ENCODE measurements around the gene ARHGEF17.

ARHGEF17 gene

DNA sequence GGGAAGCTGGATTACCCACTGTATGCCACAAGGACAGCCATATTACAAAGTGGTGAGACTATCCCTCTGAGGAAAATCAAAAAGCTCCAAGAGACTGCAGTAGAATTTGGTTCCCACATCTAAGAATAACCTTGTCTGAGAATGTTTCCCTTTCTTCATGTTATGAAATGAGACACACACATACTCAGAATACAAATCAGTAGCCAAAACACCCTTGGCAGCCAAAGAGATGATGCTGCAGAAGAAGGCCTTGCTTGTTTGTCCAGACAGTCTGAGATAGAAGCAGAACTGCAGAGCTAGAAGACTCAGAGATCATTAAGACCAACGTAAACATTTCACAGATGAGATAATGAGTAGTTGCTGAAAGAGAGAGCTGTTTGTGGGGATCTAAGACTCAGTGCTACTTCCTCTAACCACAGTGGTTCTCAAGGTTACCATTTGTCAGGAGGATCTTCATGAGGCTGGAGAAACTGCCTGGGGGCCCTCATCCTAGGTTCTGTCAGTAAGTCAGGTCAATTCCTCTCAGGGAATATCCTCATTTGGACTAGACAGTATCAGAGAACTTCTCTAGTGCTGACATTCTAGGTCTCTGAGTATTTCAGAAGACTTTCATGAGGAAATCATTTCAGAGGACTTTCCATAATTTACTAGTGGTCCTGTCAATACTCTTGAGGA is 107.0 kb downstream of the ARHGEF17 start:
- DNase-seq, result no peak

DNA sequence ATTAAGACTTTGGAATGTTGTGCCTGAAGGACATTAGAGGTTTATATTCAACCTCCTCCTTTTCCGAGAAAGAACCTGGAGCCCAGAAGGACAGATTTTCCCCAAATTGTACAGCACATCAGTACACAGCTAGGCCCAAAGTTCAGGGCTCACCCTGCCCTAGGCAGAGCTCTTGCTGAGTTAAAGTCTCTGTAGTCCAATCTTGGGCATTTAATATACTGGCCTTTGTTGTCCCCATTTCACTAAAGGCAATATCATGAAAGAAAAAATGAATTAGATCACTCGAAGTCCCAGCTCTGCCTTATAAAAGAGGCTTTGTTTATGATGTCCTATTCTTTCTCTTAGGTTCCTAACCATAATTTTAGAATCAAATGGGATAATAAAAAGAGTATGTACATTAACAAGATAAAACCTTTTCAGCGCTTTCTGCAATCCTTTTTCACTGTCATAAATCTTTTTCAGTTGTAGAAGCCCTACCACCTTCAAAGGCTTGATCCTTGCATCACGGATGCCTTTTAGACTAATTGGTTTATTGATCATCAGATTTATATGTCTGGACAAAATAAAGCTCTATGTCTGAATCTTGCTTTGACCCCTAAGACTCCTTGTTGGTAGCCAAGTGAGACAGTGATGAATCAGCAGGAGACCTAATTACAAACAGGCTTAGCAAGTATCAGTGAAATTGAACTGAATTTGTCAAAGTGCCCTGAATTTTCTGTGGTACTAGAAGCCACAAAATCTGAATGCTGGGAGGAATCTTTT is 108.0 kb downstream of the ARHGEF17 start:
- no peak for DNase-seq

DNA sequence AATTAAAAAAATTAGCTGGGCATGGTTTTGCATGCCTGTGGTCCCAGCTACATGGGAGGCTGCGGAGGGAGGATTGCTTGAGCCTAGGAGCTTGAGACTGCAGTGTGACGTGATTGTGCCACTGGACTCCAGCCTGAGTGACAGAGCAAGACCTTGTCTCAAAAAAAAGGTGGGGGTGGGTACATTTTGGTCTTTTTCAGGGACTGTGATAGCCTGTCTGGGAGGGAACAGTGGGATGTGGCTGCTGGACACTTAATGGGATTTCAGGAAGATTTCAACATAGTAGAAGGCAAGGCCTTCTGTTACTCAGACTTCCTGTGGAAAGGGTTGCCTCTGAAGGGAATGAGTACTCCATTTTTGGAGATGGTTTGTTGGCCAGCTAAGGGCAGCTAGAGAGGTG is 108.7 kb downstream of the ARHGEF17 start:
- no peak for DNase-seq

All from right forelimb (tissue), 1 donor.